GM12872 (cell line): Measurements from ENCODE around the gene SLX4IP.

Source experiments
- TF ChIP-seq, protein P1 (sequence below): IDR thresholded peaks from 3 replicates; pipeline ENCODE4 v1.5.1; 2011; ENCODE audit warnings: low read depth, mild to moderate bottlenecking, low read length, moderate library complexity; ENCODE audit not compliant: insufficient read depth

SLX4IP gene

DNA sequence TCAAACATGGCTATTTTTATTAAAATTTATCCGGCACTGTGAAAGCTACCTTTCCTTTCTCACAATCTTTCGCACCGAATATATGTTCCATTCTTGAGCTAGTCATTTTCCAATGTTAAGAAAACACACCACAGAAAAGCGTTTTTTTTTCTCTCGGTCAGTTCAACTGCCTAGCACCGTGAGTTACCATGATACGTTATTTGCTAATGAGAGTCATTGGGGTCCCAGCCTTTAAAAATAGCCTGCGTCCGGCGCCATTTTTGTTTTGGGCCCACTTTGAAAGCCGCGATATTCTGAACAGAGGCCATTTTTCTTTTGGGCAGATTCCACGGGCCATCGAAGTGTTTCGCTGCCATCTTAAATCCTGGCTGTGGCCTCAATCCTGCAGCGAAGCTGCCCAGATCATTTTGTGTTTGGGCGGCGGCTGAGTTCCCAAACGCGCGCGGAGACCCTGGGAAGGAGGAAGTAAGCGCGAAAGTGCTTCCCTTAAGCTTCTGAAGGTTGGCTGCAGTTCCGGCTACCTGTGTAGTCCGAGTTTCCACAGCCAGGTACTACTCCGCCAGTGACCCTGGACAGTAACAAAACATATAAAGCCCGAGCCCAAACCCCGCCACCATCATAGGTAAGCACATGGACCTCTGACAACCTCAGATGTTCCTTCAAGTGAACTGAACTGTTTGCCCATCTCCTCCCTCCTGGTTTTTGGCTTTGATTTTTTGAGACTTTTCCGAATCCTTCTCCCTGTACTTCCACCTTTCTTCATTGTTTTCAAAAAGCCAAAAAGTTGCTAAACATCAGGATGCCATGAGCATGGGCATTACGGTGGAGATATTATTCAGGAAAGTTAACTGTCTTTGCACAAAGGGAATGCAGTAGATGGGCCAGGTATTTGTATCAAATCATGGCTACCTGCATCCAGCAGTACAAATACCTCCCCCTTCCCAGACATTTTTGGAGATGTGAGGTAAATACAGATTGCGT, at the start of gene SLX4IP:
Gene SLX4IP (plus strand): TSS at position 474 of the 981 bp plus-strand sequence. CDS start 22,900 bp downstream, outside the sequence.
- TF ChIP-seq, protein P1, sequence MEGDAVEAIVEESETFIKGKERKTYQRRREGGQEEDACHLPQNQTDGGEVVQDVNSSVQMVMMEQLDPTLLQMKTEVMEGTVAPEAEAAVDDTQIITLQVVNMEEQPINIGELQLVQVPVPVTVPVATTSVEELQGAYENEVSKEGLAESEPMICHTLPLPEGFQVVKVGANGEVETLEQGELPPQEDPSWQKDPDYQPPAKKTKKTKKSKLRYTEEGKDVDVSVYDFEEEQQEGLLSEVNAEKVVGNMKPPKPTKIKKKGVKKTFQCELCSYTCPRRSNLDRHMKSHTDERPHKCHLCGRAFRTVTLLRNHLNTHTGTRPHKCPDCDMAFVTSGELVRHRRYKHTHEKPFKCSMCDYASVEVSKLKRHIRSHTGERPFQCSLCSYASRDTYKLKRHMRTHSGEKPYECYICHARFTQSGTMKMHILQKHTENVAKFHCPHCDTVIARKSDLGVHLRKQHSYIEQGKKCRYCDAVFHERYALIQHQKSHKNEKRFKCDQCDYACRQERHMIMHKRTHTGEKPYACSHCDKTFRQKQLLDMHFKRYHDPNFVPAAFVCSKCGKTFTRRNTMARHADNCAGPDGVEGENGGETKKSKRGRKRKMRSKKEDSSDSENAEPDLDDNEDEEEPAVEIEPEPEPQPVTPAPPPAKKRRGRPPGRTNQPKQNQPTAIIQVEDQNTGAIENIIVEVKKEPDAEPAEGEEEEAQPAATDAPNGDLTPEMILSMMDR: no peak

GRCh38 chr20:10385850-10386544, 49.1 kb upstream of the SLX4IP start:
- TF ChIP-seq, protein P1: no peak

DNA sequence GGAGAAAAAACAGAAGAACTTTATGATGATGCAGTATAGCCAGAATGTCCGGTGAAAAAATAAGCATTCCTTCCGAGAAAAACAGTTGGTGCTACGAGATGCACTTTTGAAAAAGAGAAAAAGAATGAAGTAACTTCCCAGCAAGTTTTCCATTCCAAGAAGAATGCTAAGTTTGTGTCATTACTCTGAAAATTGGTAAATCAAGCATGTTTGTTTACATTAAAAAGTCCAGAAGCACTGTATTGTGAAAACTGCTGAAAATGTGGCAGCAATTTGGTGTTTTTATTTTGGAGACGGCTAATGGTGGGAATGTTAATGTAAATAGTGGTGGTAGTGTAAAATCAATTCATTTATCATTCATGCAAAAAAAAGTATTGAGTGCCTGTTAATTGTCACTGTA, 47.4 kb upstream of the SLX4IP start:
- TF ChIP-seq, protein P1: no peak

GRCh38 chr20:10388597-10388996, 46.5 kb upstream of the SLX4IP start:
- TF ChIP-seq, protein P1: no peak

GRCh38 chr20:10390709-10391108, 44.4 kb upstream of the SLX4IP start:
- TF ChIP-seq, protein P1: no peak

- TF ChIP-seq, protein P1: no peak
These were observed 36.2 kb upstream of the SLX4IP start for GRCh38 chr20:10398834-10399369.

- TF ChIP-seq, protein P1: no peak
These were observed 32.0 kb upstream of the SLX4IP start for GRCh38 chr20:10402938-10403608.
